OCI-LY3 (cell line): Measurements from ENCODE around the gene PARP12.

Source experiments
- CTCF ChIP-seq: fragments of 200-600, 300-600 bp; sonication (generic); IDR thresholded peaks from 2 replicates; pipeline ENCODE4 v1.5.1; 2014; ENCODE audit warnings: antibody characterized with exemption, low read length, low read depth
- EZH2phosphoT487 ChIP-seq: fragments of 200-600 bp; shearing (Covaris generic); IDR thresholded peaks from 2 replicates; pipeline ENCODE4 v1.6.1; 2018; ENCODE audit warnings: antibody characterized with exemption, mixed run types, low read depth

- TF ChIP-seq CTCF (no peak), EZH2phosphoT487 (no peak)
These were observed 35.8 kb downstream of the PARP12 start for GRCh38 chr7:140026935-140027334.
